GM12878 (cell line): ENCODE measurements around the gene CFAP57. TPM values are rescaled to one million over a fixed set of nuclear protein-coding genes. Genes with fewer than 3 reads are reported as not detected.
A peak's percentile ranks its signal among the peaks of the same experiment; 100 is the strongest.

Experiments used
- CHD4 ChIP-seq: fragments of 200-600 bp; sonication (generic); IDR thresholded peaks from 2 replicates; pipeline ENCODE4 v1.6.1; 2016; ENCODE audit warnings: mild to moderate bottlenecking
- EP300 ChIP-seq, 2 experiments: fragments of 150-350 bp in 1 of 2; IDR thresholded peaks; 2 replicates each; pipeline ENCODE4 v1.6.1; 2011 to 2012; ENCODE audit warnings: low read depth in 2 of 2, low read length in 2 of 2, borderline replicate concordance in 1 of 2, improper control_type of control experiment in 1 of 2, inconsistent platforms in 1 of 2; ENCODE audit not compliant: control insufficient read depth in 1 of 2
- GABPA ChIP-seq: IDR thresholded peaks from 2 replicates; pipeline ENCODE4 v1.6.1; 2014; ENCODE audit warnings: antibody characterized with exemption, low read depth, mild to moderate bottlenecking, inconsistent platforms
- HDAC2 ChIP-seq: fragments of 200-600 bp; sonication (generic); IDR thresholded peaks from 2 replicates; pipeline ENCODE4 v1.6.1; 2017
- MTA2 ChIP-seq: fragments of 450-650 bp; IDR thresholded peaks from 2 replicates; pipeline ENCODE4 v1.6.1; 2016; ENCODE audit warnings: low read depth, mild to moderate bottlenecking, moderate library complexity
- MYC ChIP-seq: IDR thresholded peaks from 2 replicates; pipeline ENCODE4 v1.6.1; 2011; ENCODE audit warnings: mild to moderate bottlenecking, low read length, moderate library complexity, inconsistent platforms; ENCODE audit not compliant: insufficient read depth, insufficient replicate concordance, insufficient read length, severe bottlenecking
- NFYB ChIP-seq: IDR thresholded peaks from 2 replicates; pipeline ENCODE4 v1.6.1; 2011; ENCODE audit warnings: low read depth, mild to moderate bottlenecking, low read length, improper control_type of control experiment, moderate library complexity; ENCODE audit not compliant: insufficient read depth
- PAX8 ChIP-seq: fragments of 450-650 bp; IDR thresholded peaks from 2 replicates; pipeline ENCODE4 v1.6.1; 2017; ENCODE audit warnings: mild to moderate bottlenecking, moderate library complexity
- SUZ12 ChIP-seq: fragments of 200-600 bp; sonication (generic); IDR thresholded peaks from one replicate; pipeline ENCODE4 v1.6.1; 2018; ENCODE audit warnings: antibody characterized with exemption, mild to moderate bottlenecking; ENCODE audit not compliant: unreplicated experiment
- ZNF217 ChIP-seq: fragments of 450-650 bp; IDR thresholded peaks from 2 replicates; pipeline ENCODE4 v1.6.1; 2017; ENCODE audit warnings: antibody characterized with exemption, mild to moderate bottlenecking
- polyA plus RNA-seq, 11 experiments: library from polyadenylated mRNA; depleted of rRNA in 4 of 11; unstranded in 6 of 11; stranded (reverse) in 5 of 11; fragments of >200 nt; fragmentation: Nextera tagmentation in 4 of 11; fragmentation: Illumina TruSeq in 1 of 11; extraction: Ambion mirVana in 4 of 11; extraction: Trizol in 1 of 11; gene quantifications; 1 replicate in 1 of 11; 2 replicates in 10 of 11; pipeline versions ENCODE4 v1.2.1 to v1.2.3, GENCODE V29; 2011 to 2016; ENCODE audit warnings: inconsistent platforms in 2 of 11, missing spikeins in 2 of 11, low read depth in 1 of 11
- total RNA-seq, 4 experiments: library from RNA; depleted of rRNA in 3 of 4; stranded (reverse); fragments of >200 nt in 3 of 4; fragmentation: Illumina TruSeq in 1 of 4; extraction: Trizol in 1 of 4; gene quantifications; 2 replicates each; pipeline versions ENCODE4 v1.2.1 to v1.2.3, GENCODE V29; 2013 to 2021
- TF ChIP-seq, protein P1 (sequence below): fragments of 450-650 bp; IDR thresholded peaks from 2 replicates; pipeline ENCODE4 v1.6.1; 2018; ENCODE audit warnings: borderline replicate concordance, mild to moderate bottlenecking; ENCODE audit not compliant: partially characterized antibody
- TF ChIP-seq, protein P2 (sequence below): IDR thresholded peaks from 2 replicates; pipeline ENCODE4 v1.6.1; 2011; ENCODE audit warnings: low read depth, mild to moderate bottlenecking, low read length, moderate library complexity, borderline replicate concordance; ENCODE audit errors: extremely low read depth
- TF ChIP-seq, protein P3 (sequence below): IDR thresholded peaks from 2 replicates; pipeline ENCODE4 v1.6.1; 2012; ENCODE audit warnings: low read depth, low read length, improper control_type of control experiment
- TF ChIP-seq, protein P4 (sequence below): fragments of 150-350 bp; IDR thresholded peaks from 2 replicates; pipeline ENCODE4 v1.6.1; 2014; ENCODE audit warnings: mild to moderate bottlenecking, low read depth, low read length
- TF ChIP-seq, protein P5 (sequence below): fragments of 450-650 bp; IDR thresholded peaks from 2 replicates; pipeline ENCODE4 v1.6.1; 2016; ENCODE audit warnings: mild to moderate bottlenecking, moderate library complexity, borderline replicate concordance
- TF ChIP-seq, protein P6 (sequence below): fragments of 450-650 bp; conservative IDR thresholded peaks from 2 replicates; pipeline ENCODE4 v1.6.1; 2017; ENCODE audit warnings: mild to moderate bottlenecking, moderate library complexity

The CFAP57 gene
- total and polyA plus RNA-seq, 10 of the 15 experiments (the other 5 are each of a cell fraction or from before 2014, with no cell fraction given), result 0.45 to 4.8 (median 1.3) TPM

DNA sequence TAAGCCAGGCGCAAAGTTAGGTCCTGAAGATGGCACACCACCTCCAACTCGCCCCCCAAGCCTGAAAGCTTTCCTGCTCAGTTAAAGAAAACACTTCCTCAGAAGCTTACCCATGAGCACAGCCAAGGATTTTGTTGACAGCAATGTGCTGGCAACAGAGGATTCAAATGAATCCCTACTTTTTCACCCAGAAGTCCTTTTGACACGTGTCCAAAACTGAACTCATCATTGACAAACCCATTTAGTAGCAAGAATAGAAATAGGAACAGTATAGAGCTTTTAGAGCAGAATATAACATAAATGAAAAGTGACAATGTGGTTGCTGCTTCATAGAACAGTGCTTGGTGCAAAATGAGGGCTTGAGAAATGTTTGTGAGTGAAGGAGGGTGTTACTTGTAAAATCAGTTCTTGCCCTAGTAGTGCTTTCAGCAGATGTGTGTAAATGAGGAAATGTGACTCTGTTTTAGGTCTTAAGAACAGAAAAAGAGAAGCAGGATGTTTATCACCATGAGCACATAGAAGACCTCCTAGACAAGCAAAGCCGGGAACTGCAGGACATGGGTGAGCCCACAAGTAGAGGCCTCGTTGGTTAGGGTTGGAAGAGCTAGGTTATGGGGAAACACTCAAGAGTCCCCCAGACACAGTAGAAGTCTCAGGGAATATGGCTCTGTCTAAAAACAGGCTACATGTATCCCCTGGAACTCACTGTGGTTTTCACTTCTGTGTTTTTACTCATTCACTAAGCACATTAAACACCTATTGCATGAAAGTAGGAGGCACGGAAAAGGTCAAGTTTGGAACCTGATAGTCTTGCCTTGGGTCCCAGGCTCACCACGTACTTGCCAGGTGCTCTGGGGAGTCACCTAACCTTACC lies 49.0 kb downstream of the CFAP57 start (continued):
- TF ChIP-seq, protein P1, sequence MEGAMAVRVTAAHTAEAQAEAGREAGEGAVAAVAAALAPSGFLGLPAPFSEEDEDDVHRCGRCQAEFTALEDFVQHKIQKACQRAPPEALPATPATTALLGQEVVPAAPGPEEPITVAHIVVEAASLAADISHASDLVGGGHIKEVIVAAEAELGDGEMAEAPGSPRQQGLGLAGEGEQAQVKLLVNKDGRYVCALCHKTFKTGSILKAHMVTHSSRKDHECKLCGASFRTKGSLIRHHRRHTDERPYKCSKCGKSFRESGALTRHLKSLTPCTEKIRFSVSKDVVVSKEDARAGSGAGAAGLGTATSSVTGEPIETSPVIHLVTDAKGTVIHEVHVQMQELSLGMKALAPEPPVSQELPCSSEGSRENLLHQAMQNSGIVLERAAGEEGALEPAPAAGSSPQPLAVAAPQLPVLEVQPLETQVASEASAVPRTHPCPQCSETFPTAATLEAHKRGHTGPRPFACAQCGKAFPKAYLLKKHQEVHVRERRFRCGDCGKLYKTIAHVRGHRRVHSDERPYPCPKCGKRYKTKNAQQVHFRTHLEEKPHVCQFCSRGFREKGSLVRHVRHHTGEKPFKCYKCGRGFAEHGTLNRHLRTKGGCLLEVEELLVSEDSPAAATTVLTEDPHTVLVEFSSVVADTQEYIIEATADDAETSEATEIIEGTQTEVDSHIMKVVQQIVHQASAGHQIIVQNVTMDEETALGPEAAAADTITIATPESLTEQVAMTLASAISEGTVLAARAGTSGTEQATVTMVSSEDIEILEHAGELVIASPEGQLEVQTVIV, result no peak
- no peak for TF ChIP-seq HDAC2
- TF ChIP-seq ZNF217, result no peak
- TF ChIP-seq PAX8, result no peak
- TF ChIP-seq, protein P2, sequence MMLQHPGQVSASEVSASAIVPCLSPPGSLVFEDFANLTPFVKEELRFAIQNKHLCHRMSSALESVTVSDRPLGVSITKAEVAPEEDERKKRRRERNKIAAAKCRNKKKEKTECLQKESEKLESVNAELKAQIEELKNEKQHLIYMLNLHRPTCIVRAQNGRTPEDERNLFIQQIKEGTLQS, result no peak
- peak; percentile 83 for TF ChIP-seq MTA2
- no peak for TF ChIP-seq GABPA
- no peak for TF ChIP-seq CHD4
- TF ChIP-seq, protein P3, sequence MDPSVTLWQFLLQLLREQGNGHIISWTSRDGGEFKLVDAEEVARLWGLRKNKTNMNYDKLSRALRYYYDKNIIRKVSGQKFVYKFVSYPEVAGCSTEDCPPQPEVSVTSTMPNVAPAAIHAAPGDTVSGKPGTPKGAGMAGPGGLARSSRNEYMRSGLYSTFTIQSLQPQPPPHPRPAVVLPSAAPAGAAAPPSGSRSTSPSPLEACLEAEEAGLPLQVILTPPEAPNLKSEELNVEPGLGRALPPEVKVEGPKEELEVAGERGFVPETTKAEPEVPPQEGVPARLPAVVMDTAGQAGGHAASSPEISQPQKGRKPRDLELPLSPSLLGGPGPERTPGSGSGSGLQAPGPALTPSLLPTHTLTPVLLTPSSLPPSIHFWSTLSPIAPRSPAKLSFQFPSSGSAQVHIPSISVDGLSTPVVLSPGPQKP, result no peak
- TF ChIP-seq EP300 (IDR thresholded peaks at IDR 0.05; ENCODE audit: borderline replicate concordance in 1 of 2, control insufficient read depth in 1 of 2, low read depth in 2 of 2, low read length in 2 of 2), result peak; percentile 12 to 62; a peak in 1 of 4 replicates
- TF ChIP-seq MYC, result no peak
- TF ChIP-seq NFYB, result no peak
- TF ChIP-seq, protein P4, sequence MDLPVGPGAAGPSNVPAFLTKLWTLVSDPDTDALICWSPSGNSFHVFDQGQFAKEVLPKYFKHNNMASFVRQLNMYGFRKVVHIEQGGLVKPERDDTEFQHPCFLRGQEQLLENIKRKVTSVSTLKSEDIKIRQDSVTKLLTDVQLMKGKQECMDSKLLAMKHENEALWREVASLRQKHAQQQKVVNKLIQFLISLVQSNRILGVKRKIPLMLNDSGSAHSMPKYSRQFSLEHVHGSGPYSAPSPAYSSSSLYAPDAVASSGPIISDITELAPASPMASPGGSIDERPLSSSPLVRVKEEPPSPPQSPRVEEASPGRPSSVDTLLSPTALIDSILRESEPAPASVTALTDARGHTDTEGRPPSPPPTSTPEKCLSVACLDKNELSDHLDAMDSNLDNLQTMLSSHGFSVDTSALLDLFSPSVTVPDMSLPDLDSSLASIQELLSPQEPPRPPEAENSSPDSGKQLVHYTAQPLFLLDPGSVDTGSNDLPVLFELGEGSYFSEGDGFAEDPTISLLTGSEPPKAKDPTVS, result no peak
- TF ChIP-seq, protein P5, sequence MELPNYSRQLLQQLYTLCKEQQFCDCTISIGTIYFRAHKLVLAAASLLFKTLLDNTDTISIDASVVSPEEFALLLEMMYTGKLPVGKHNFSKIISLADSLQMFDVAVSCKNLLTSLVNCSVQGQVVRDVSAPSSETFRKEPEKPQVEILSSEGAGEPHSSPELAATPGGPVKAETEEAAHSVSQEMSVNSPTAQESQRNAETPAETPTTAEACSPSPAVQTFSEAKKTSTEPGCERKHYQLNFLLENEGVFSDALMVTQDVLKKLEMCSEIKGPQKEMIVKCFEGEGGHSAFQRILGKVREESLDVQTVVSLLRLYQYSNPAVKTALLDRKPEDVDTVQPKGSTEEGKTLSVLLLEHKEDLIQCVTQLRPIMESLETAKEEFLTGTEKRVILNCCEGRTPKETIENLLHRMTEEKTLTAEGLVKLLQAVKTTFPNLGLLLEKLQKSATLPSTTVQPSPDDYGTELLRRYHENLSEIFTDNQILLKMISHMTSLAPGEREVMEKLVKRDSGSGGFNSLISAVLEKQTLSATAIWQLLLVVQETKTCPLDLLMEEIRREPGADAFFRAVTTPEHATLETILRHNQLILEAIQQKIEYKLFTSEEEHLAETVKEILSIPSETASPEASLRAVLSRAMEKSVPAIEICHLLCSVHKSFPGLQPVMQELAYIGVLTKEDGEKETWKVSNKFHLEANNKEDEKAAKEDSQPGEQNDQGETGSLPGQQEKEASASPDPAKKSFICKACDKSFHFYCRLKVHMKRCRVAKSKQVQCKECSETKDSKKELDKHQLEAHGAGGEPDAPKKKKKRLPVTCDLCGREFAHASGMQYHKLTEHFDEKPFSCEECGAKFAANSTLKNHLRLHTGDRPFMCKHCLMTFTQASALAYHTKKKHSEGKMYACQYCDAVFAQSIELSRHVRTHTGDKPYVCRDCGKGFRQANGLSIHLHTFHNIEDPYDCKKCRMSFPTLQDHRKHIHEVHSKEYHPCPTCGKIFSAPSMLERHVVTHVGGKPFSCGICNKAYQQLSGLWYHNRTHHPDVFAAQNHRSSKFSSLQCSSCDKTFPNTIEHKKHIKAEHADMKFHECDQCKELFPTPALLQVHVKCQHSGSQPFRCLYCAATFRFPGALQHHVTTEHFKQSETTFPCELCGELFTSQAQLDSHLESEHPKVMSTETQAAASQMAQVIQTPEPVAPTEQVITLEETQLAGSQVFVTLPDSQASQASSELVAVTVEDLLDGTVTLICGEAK, result no peak
- TF ChIP-seq, protein P6, sequence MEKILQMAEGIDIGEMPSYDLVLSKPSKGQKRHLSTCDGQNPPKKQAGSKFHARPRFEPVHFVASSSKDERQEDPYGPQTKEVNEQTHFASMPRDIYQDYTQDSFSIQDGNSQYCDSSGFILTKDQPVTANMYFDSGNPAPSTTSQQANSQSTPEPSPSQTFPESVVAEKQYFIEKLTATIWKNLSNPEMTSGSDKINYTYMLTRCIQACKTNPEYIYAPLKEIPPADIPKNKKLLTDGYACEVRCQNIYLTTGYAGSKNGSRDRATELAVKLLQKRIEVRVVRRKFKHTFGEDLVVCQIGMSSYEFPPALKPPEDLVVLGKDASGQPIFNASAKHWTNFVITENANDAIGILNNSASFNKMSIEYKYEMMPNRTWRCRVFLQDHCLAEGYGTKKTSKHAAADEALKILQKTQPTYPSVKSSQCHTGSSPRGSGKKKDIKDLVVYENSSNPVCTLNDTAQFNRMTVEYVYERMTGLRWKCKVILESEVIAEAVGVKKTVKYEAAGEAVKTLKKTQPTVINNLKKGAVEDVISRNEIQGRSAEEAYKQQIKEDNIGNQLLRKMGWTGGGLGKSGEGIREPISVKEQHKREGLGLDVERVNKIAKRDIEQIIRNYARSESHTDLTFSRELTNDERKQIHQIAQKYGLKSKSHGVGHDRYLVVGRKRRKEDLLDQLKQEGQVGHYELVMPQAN, result no peak
- TF ChIP-seq SUZ12, result no peak
